Measurements from ENCODE around the gene NPBWR2.

- no peak for TF ChIP-seq CTCF (IDR thresholded peaks at IDR 0.05)
- TF ChIP-seq POLR2A (IDR thresholded peaks at IDR 0.05): no peak
These were observed 44.5 kb upstream of the NPBWR2 start for GRCh38 chr20:64151633-64152530.
